Mesenchymal stem cell (in vitro differentiated cells and primary cell): ENCODE results near the gene MEX3D.

Source experiments
- DNase-seq: peaks from one replicate; pipeline ENCODE4 v3.0.0-alpha.2; 2013
- H2AFZ ChIP-seq: one replicate; pipeline ENCODE4 v1.6.1; 2013; ENCODE audit warnings: low read depth, mild to moderate bottlenecking, control low read depth, inconsistent platforms, low read length, moderate library complexity
- H2AK5ac ChIP-seq: 2 replicates; pipeline ENCODE4 v1.6.1; 2013; ENCODE audit warnings: low read length, moderate library complexity, mild to moderate bottlenecking, inconsistent platforms; ENCODE audit not compliant: severe bottlenecking
- H2BK120ac ChIP-seq: one replicate; pipeline ENCODE4 v1.6.1; 2013; ENCODE audit warnings: low read depth, mild to moderate bottlenecking, inconsistent platforms, low read length, moderate library complexity
- H2BK12ac ChIP-seq, 2 experiments: one replicate each; pipeline ENCODE4 v1.6.1; 2013; ENCODE audit warnings: inconsistent platforms in 2 of 2, low read length in 2 of 2, mild to moderate bottlenecking in 2 of 2, moderate library complexity in 2 of 2, control low read depth in 1 of 2
- H2BK15ac ChIP-seq: one replicate; pipeline ENCODE4 v1.6.1; 2013; ENCODE audit warnings: mild to moderate bottlenecking, low read depth, inconsistent platforms; ENCODE audit not compliant: poor library complexity, severe bottlenecking
- H2BK5ac ChIP-seq: 2 replicates; pipeline ENCODE4 v1.6.1; 2013; ENCODE audit warnings: low read depth, mild to moderate bottlenecking, low read length, control low read depth, inconsistent platforms; ENCODE audit not compliant: poor library complexity, severe bottlenecking
- H3K14ac ChIP-seq, 2 experiments: one replicate each; pipeline ENCODE4 v1.6.1; 2013; ENCODE audit warnings: inconsistent platforms in 2 of 2, low read length in 2 of 2, control low read depth in 1 of 2, mild to moderate bottlenecking in 1 of 2, moderate library complexity in 1 of 2
- H3K18ac ChIP-seq, 2 experiments: one replicate each; pipeline ENCODE4 v1.6.1; 2013; ENCODE audit warnings: inconsistent platforms in 2 of 2, low read length in 2 of 2, control low read depth in 1 of 2, low read depth in 1 of 2, mild to moderate bottlenecking in 1 of 2
- H3K23ac ChIP-seq, 2 experiments: one replicate each; pipeline ENCODE4 v1.6.1; 2013; ENCODE audit warnings: inconsistent platforms in 2 of 2, low read length in 2 of 2, mild to moderate bottlenecking in 2 of 2, moderate library complexity in 2 of 2, control low read depth in 1 of 2
- H3K27ac ChIP-seq: 2 replicates; pipeline ENCODE4 v1.5.1; 2013; ENCODE audit warnings: mild to moderate bottlenecking, moderate library complexity, low read length, control low read depth, inconsistent platforms; ENCODE audit not compliant: poor library complexity, severe bottlenecking
- H3K27me3 ChIP-seq, 2 experiments: 2 replicates each; pipeline versions ENCODE4 v1.6.1 to v1.7.0; 2013; ENCODE audit warnings: low read length in 2 of 2, mild to moderate bottlenecking in 2 of 2, moderate library complexity in 2 of 2, control low read depth in 1 of 2, inconsistent platforms in 1 of 2; ENCODE audit not compliant: control insufficient read depth in 1 of 2, insufficient read depth in 1 of 2
- H3K36me3 ChIP-seq, 2 experiments: 2 replicates each; pipeline versions ENCODE4 v1.6.1 to v1.7.0; 2013; ENCODE audit warnings: low read length in 2 of 2, control low read depth in 1 of 2, inconsistent platforms in 1 of 2, low read depth in 1 of 2, mild to moderate bottlenecking in 1 of 2; ENCODE audit not compliant: insufficient read depth in 2 of 2, control insufficient read depth in 1 of 2
- H3K4ac ChIP-seq, 2 experiments: one replicate each; pipeline ENCODE4 v1.6.1; 2013; ENCODE audit warnings: inconsistent platforms in 2 of 2, low read length in 2 of 2, mild to moderate bottlenecking in 2 of 2, moderate library complexity in 2 of 2, control low read depth in 1 of 2, low read depth in 1 of 2
- H3K4me1 ChIP-seq: 2 replicates; pipeline ENCODE4 v1.6.1; 2013; ENCODE audit warnings: low read depth, low read length, control low read depth; ENCODE audit not compliant: control insufficient read depth, insufficient read depth
- H3K4me2 ChIP-seq: 2 replicates; pipeline ENCODE4 v1.6.1; 2013; ENCODE audit warnings: low read length, mild to moderate bottlenecking, inconsistent platforms; ENCODE audit not compliant: poor library complexity, severe bottlenecking
- H3K4me3 ChIP-seq, 2 experiments: 2 replicates each; pipeline versions ENCODE4 v1.5.1 to v1.7.0; 2013; ENCODE audit warnings: low read length in 2 of 2, mild to moderate bottlenecking in 2 of 2, control low read depth in 1 of 2, low read depth in 1 of 2; ENCODE audit not compliant: insufficient read depth in 1 of 2
- H3K79me1 ChIP-seq: replicated peaks from 2 replicates; pipeline ENCODE4 v1.6.1; 2013; ENCODE audit warnings: mild to moderate bottlenecking, control low read depth, low read length, inconsistent platforms; ENCODE audit not compliant: poor library complexity, severe bottlenecking
- H3K9ac ChIP-seq: 2 replicates; pipeline ENCODE4 v1.7.0; 2013; ENCODE audit warnings: mild to moderate bottlenecking, low read length, moderate library complexity
- H3K9me3 ChIP-seq: 2 replicates; pipeline ENCODE4 v1.7.0; 2013; ENCODE audit warnings: mild to moderate bottlenecking, low read length; ENCODE audit not compliant: control insufficient read depth
- H4K8ac ChIP-seq: one replicate; pipeline ENCODE4 v1.6.1; 2013; ENCODE audit warnings: inconsistent platforms, mild to moderate bottlenecking, low read length, moderate library complexity
- H4K91ac ChIP-seq: one replicate; pipeline ENCODE4 v1.6.1; 2013; ENCODE audit warnings: mild to moderate bottlenecking, low read length, inconsistent platforms
- WGBS: methylation state at CpG from one replicate; pipeline ENCODE4 v1.1.7; 2013; ENCODE audit warnings: mixed read lengths; 5-methylcytosine and 5-hydroxymethylcytosine counted together

Gene MEX3D

GRCh38 chr19:1610579-1610978 lies 42.5 kb upstream of the MEX3D start:
- Histone ChIP-seq H3K23ac (no peak overlapping the region), H3K4me3 (no peak overlapping the region), H3K4me2 (no peak overlapping the region), H2BK12ac (no peak overlapping the region), H3K9me3 (no peaks in the 10 kb centered on the region), H3K36me3 (peaks cover 51 to 66% of the 10 kb centered on the region in 2 experiments), H3K14ac (no peak overlapping the region), H3K27me3 (no peaks in the 10 kb centered on the region), H2AFZ (no peak overlapping the region), H3K4me1 (peaks cover 20% of the 10 kb centered on the region), H3K27ac (no peak overlapping the region), H2AK5ac (no peak overlapping the region), H4K91ac (no peak overlapping the region), H3K79me1 (peaks cover 26% of the 10 kb centered on the region), H3K18ac (no peak overlapping the region), H4K8ac (peak overlapping the region; percentile 14), H2BK15ac (no peak overlapping the region), H2BK120ac (no peak overlapping the region), H2BK5ac (no peak overlapping the region), H3K4ac (no peak overlapping the region), H3K9ac (no peak overlapping the region)
- whole genome bisulfite sequencing = 96% methylated on average over 11 of the region's 11 CpGs
- no peak for DNase-seq

GRCh38 chr19:1609680-1610474 lies 41.8 kb upstream of the MEX3D start:
- Histone ChIP-seq H3K18ac (no peak overlapping the region), H4K8ac (peak overlapping the region; percentile 14), H3K79me1 (peaks cover 22% of the 10 kb centered on the region), H3K4me3 (no peak overlapping the region), H3K4ac (no peak overlapping the region), H3K9me3 (no peaks in the 10 kb centered on the region), H2BK15ac (no peak overlapping the region), H3K4me2 (no peak overlapping the region), H3K9ac (no peak overlapping the region), H2AFZ (no peak overlapping the region), H3K27ac (no peak overlapping the region), H4K91ac (no peak overlapping the region), H2AK5ac (no peak overlapping the region), H3K4me1 (peaks cover 20% of the 10 kb centered on the region), H2BK12ac (no peak overlapping the region), H3K14ac (no peak overlapping the region), H3K23ac (no peak overlapping the region), H2BK5ac (no peak overlapping the region), H3K36me3 (peaks cover 45 to 59% of the 10 kb centered on the region in 2 experiments), H2BK120ac (no peak overlapping the region), H3K27me3 (no peaks in the 10 kb centered on the region)
- DNase-seq = no peak
- 93% methylated on average over 16 of the region's 16 CpGs for WGBS

DNA sequence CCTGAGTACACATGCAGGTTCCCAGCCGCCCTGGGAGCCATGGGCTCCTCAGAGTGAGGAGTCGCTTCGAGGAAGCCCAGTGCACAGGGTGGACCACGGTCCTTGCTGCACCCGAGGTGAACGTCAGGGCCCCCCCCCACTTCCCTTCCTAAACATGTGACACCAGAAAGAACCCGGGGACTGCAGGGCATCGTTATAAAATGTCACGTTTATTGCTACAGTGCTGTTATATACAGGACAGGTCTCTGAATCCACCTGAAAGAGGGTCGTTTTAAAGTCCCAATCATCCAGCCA lies 40.9 kb upstream of the MEX3D start:
- Histone ChIP-seq H3K4me1 (peaks cover 24% of the 10 kb centered on the region), H2AK5ac (no peak overlapping the region), H3K27ac (no peak overlapping the region), H3K9me3 (no peaks in the 10 kb centered on the region), H4K8ac (no peak overlapping the region), H3K4me3 (no peak overlapping the region), H2BK12ac (no peak overlapping the region), H3K4me2 (no peak overlapping the region), H3K36me3 (peaks cover 38 to 51% of the 10 kb centered on the region in 2 experiments), H2BK15ac (no peak overlapping the region), H2BK120ac (no peak overlapping the region), H3K79me1 (peaks cover 15% of the 10 kb centered on the region), H2AFZ (no peak overlapping the region), H3K14ac (no peak overlapping the region), H3K27me3 (no peaks in the 10 kb centered on the region), H4K91ac (no peak overlapping the region), H3K18ac (no peak overlapping the region), H3K9ac (no peak overlapping the region), H2BK5ac (no peak overlapping the region), H3K4ac (no peak overlapping the region), H3K23ac (no peak overlapping the region)
- DNase-seq = no peak
- 86% methylated on average over 10 of the region's 10 CpGs for WGBS

DNA sequence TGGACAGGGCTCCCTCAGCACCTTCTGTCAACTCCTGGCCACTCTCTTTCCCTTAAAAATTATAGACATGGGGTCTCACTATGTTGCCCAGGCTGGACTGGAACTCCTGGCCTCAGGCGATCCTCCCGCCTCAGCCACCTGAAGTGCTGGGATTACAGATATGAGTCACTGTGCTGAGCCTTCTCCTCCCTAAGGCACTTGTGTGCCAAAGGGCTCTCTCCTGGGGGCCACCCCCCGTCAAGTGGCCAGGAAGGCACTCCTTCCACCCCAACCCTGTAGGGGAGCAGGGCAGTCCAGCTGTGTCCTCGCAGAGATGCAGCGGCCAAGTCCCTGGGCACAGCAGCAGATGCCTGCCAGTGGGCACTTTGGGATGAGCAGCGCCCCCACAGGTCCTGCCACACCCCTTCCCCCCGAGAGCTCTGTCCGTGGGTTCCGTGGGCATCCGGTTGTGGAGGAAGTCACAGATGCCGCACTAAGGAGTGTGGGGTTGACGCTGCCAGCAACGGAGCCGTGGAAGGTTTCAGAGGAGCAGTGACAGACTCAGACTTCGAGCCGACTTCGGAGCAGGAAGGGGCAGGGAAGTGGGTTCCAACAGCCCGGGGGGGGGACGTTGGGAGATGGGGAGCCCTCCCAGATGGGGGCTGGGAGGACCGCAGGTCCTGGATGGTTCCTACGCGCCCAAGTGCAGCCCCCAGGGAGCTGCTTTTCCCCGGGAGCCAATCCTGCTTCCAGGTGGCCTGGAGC lies 40.4 kb upstream of the MEX3D start:
- WGBS = 89% methylated on average over 23 of the region's 23 CpGs
- peaks cover 32 to 46% of the 10 kb centered on the region in 2 experiments for H3K36me3 ChIP-seq
- H3K4ac ChIP-seq = no peak overlapping the region
- H3K27me3 ChIP-seq = no peaks in the 10 kb centered on the region
- H2AK5ac ChIP-seq = no peak overlapping the region
- H3K27ac ChIP-seq = no peak overlapping the region
- H3K18ac ChIP-seq = no peak overlapping the region
- H4K8ac ChIP-seq = no peak overlapping the region
- no peak overlapping the region for H2BK120ac ChIP-seq
- no peak overlapping the region for H2BK12ac ChIP-seq
- H3K14ac ChIP-seq = peak overlapping the region in 1 of 2 experiments; percentile 49
- H3K4me2 ChIP-seq = no peak overlapping the region
- no peak overlapping the region for H3K4me3 ChIP-seq
- H3K9me3 ChIP-seq = no peaks in the 10 kb centered on the region
- H2BK15ac ChIP-seq = no peak overlapping the region
- H2BK5ac ChIP-seq = no peak overlapping the region
- peak overlapping the region; percentile 36 for H3K9ac ChIP-seq
- no peak overlapping the region for H3K23ac ChIP-seq
- no peak for DNase-seq
- H3K4me1 ChIP-seq = peaks cover 26% of the 10 kb centered on the region
- H2AFZ ChIP-seq = no peak overlapping the region
- peaks cover 12% of the 10 kb centered on the region for H3K79me1 ChIP-seq
- no peak overlapping the region for H4K91ac ChIP-seq
